ENCODE measurements around the gene SYNC.

SYNC gene

DNA sequence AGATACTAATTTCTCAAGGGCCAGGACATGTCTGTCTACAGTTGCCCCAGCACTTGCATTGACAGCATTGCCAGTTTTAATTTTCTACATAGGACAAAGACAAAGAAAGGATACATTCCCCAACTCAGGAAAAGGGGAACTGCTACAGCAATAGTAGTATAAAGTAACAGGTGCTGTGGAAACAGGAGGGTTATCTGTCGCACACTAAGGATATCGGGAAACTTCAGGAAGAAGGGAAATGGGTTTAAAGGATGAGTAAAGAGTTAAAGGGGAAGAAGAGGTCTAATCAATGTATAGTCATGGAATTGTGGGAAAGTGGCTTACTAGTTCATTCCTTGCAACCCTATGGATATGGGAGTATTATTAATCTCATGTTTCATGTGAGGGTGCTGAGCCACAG lies 16.2 kb downstream of the SYNC start:
- Histone ChIP-seq H3K4me2 (ENCODE audit: low read length) (no peak overlapping the region), H3K36me3 (ENCODE audit: control insufficient read depth, insufficient read depth, low read length) (no peaks in the 10 kb centered on the region), H2AFZ (no peak overlapping the region), H3K27me3 (ENCODE audit: control insufficient read depth, insufficient read depth, low read length) (no peaks in the 10 kb centered on the region), H3K79me2 (no peaks in the 10 kb centered on the region), H3K4me1 (peaks cover 4% of the 10 kb centered on the region), H3K9ac (no peak overlapping the region), H3K9me3 (ENCODE audit: control insufficient read depth, low read length) (no peaks in the 10 kb centered on the region), H3K27ac (no peak overlapping the region), H3K4me3 (ENCODE audit: low read depth, low read length) (no peak overlapping the region)
- TF ChIP-seq, protein P1, sequence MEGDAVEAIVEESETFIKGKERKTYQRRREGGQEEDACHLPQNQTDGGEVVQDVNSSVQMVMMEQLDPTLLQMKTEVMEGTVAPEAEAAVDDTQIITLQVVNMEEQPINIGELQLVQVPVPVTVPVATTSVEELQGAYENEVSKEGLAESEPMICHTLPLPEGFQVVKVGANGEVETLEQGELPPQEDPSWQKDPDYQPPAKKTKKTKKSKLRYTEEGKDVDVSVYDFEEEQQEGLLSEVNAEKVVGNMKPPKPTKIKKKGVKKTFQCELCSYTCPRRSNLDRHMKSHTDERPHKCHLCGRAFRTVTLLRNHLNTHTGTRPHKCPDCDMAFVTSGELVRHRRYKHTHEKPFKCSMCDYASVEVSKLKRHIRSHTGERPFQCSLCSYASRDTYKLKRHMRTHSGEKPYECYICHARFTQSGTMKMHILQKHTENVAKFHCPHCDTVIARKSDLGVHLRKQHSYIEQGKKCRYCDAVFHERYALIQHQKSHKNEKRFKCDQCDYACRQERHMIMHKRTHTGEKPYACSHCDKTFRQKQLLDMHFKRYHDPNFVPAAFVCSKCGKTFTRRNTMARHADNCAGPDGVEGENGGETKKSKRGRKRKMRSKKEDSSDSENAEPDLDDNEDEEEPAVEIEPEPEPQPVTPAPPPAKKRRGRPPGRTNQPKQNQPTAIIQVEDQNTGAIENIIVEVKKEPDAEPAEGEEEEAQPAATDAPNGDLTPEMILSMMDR (IDR thresholded peaks at IDR 0.05): no peak

DNA sequence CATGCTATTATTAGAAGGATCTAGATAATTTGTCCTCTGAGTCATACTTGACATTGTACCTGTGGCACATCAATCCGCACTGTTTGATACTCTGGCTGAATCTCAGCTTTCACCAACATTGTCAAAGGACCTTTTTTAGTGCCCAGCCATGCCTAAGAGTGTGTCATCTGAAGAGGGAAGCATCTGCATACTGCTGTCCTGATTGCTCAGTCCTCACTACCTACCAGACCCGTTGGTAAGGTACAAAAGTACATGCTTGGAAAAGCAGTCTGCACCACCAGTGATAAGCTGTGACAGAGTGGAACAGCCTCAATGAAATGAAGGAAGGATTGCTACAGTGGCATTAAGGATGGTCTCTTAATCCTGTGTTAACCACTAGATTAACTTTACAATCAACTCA lies 17.1 kb downstream of the SYNC start:
- no peak overlapping the region for H3K27ac ChIP-seq
- no peak overlapping the region for H3K4me3 ChIP-seq (ENCODE audit: low read depth, low read length)
- H3K9me3 ChIP-seq (ENCODE audit: control insufficient read depth, low read length): no peaks in the 10 kb centered on the region
- TF ChIP-seq, protein P1 (IDR thresholded peaks at IDR 0.05): no peak
- peaks cover 6% of the 10 kb centered on the region for H3K4me1 ChIP-seq
- no peak overlapping the region for H3K4me2 ChIP-seq (ENCODE audit: low read length)
- H3K36me3 ChIP-seq (ENCODE audit: control insufficient read depth, insufficient read depth, low read length): no peaks in the 10 kb centered on the region
- H3K27me3 ChIP-seq (ENCODE audit: control insufficient read depth, insufficient read depth, low read length): no peaks in the 10 kb centered on the region
- no peak overlapping the region for H3K9ac ChIP-seq
- H3K79me2 ChIP-seq: no peaks in the 10 kb centered on the region
- no peak overlapping the region for H2AFZ ChIP-seq

DNA sequence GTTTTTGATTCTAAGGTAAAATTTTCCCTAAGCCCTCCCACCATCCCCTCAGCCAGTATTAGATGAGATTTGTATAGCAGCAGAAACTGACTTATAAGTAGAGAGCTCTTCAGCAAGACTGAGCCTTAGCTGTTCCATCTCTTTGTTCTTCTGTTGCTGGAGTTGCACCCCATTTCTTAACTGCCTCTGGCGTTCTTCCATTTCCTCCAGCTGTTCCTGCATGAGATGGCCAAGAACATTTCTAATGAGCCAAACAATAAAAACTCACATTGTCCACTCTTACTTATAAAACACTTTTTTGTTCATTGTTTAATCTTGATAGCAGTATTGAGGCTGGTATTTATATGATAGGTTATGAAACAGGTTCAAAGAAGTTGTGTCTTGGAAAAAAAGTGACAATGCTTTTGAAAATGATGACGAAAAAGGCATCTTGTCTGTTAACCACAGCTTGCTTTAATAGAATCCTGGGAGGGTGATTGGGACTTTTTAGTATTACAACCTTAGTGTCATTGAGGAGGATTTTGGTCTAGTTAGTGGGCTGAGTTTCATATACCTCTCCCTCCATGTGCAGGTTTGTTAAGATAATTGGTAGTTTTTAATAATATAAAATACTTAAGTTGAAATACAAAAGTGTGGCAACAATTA lies 18.3 kb downstream of the SYNC start:
- Histone ChIP-seq H3K4me3 (ENCODE audit: low read depth, low read length) (no peak overlapping the region), H3K79me2 (no peaks in the 10 kb centered on the region), H3K4me1 (peaks cover 7% of the 10 kb centered on the region), H2AFZ (no peak overlapping the region), H3K27me3 (ENCODE audit: control insufficient read depth, insufficient read depth, low read length) (no peaks in the 10 kb centered on the region), H3K9ac (no peak overlapping the region), H3K4me2 (ENCODE audit: low read length) (no peak overlapping the region), H3K27ac (no peak overlapping the region), H3K36me3 (ENCODE audit: control insufficient read depth, insufficient read depth, low read length) (no peaks in the 10 kb centered on the region), H3K9me3 (ENCODE audit: control insufficient read depth, low read length) (no peaks in the 10 kb centered on the region)
- TF ChIP-seq, protein P1 (IDR thresholded peaks at IDR 0.05): no peak

DNA sequence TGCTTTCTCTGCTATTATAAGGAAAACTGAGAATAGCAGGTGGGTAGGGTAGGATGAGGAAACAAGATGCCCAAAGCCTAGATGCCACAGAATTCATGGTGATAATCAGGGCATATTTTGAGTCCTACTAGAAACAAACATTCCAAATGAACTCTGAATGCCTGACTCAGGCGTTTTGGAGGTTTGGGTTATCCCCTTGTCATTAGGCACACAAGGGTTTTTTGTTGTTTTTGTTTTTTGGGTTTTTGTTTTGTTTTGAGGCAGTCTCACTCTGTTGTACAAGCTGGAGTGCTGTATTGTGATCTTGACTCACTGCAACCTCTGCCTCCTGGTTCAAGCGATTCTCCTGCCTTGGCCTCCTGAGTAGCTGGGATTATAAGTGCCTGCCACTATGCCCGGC lies 19.2 kb downstream of the SYNC start:
- no peak overlapping the region for H2AFZ ChIP-seq

More for the DNA sequence above, 19.2 kb downstream of the SYNC start:
- Histone ChIP-seq H3K79me2 (no peaks in the 10 kb centered on the region), H3K36me3 (ENCODE audit: control insufficient read depth, insufficient read depth, low read length) (no peaks in the 10 kb centered on the region), H3K4me1 (peaks cover 7% of the 10 kb centered on the region), H3K27me3 (ENCODE audit: control insufficient read depth, insufficient read depth, low read length) (no peaks in the 10 kb centered on the region), H3K9me3 (ENCODE audit: control insufficient read depth, low read length) (no peaks in the 10 kb centered on the region), H3K4me2 (ENCODE audit: low read length) (no peak overlapping the region), H3K4me3 (ENCODE audit: low read depth, low read length) (no peak overlapping the region), H3K27ac (peak overlapping the region; percentile 24), H3K9ac (no peak overlapping the region)
- TF ChIP-seq, protein P1 (IDR thresholded peaks at IDR 0.05): no peak

Measured in parathyroid adenoma (tissue), 2 donors.